WTC11 (cell line): ENCODE results near the gene PIK3R1. TPM values are rescaled to one million over a fixed set of nuclear protein-coding genes. Genes with fewer than 3 reads are reported as not detected.

Experiments used
- ATAC-seq: fragments of 200-7000 bp; cut with Tn5 transposase; 2 replicates; pipeline ENCODE4 v1.10.0; 2021; ENCODE audit warnings: mild to moderate bottlenecking, moderate library complexity
- CTCF ChIA-PET: fragments of 300-600 bp; sonication (Branson Sonifier 250); formaldehyde crosslinking; loops from one replicate; lab custom pipeline; 2021; ENCODE audit warnings: antibody characterized with exemption; lab: Charles Lee
- POLR2A ChIA-PET: fragments of 350-600 bp; sonication (Branson Sonifier 250); formaldehyde crosslinking; loops from one replicate; lab custom pipeline; 2021; ENCODE audit warnings: antibody characterized with exemption; lab: Charles Lee
- DNase-seq: peaks from one replicate; pipeline ENCODE4 v3.0.0; 2021; ENCODE audit warnings: low spot score
- H3K27ac Mint-ChIP-seq: 2 replicates; pipeline ENCODE4 v1.8.0; 2021; ENCODE audit warnings: mixed read lengths
- H3K27me3 Mint-ChIP-seq: 2 replicates; pipeline ENCODE4 v1.8.0; 2021; ENCODE audit warnings: low read depth, mild to moderate bottlenecking, moderate library complexity, mixed read lengths
- H3K36me3 Mint-ChIP-seq: 2 replicates; pipeline ENCODE4 v1.8.0; 2021; ENCODE audit warnings: mixed read lengths
- H3K4me1 Mint-ChIP-seq: 2 replicates; pipeline ENCODE4 v1.8.0; 2022; ENCODE audit warnings: mixed read lengths
- H3K4me3 Mint-ChIP-seq: 2 replicates; pipeline ENCODE4 v1.8.0; 2021; ENCODE audit warnings: mild to moderate bottlenecking, moderate library complexity, mixed read lengths
- H3K9me3 Mint-ChIP-seq: 2 replicates; pipeline ENCODE4 v1.8.0; 2021; ENCODE audit warnings: mixed read lengths
- ATF1 ChIP-seq: sonication (generic); formaldehyde crosslinking; IDR thresholded peaks from 2 replicates; pipeline ENCODE4 v1.8.1; 2023; ENCODE audit warnings: mild to moderate bottlenecking, moderate library complexity, missing genetic modification reagents
- CBFB ChIP-seq: sonication (generic); formaldehyde crosslinking; IDR thresholded peaks from 2 replicates; pipeline ENCODE4 v1.8.1; 2022; ENCODE audit warnings: mild to moderate bottlenecking, low read depth, missing genetic modification reagents
- CREM ChIP-seq: sonication (generic); formaldehyde crosslinking; IDR thresholded peaks from 2 replicates; pipeline ENCODE4 v1.8.1; 2022; ENCODE audit warnings: mild to moderate bottlenecking, missing genetic modification reagents, moderate library complexity
- ESRRA ChIP-seq: sonication (generic); formaldehyde crosslinking; IDR thresholded peaks from 2 replicates; pipeline ENCODE4 v1.8.1; 2022; ENCODE audit warnings: mild to moderate bottlenecking, missing genetic modification reagents, borderline replicate concordance
- GABPB1 ChIP-seq: sonication (generic); formaldehyde crosslinking; IDR thresholded peaks from 2 replicates; pipeline ENCODE4 v1.8.1; 2023; ENCODE audit warnings: mild to moderate bottlenecking, missing genetic modification reagents
- GRHL2 ChIP-seq: fragments of 250-450 bp; sonication (Bioruptor Pico); IDR thresholded peaks from 2 replicates; pipeline ENCODE4 v1.8.0; 2022; ENCODE audit warnings: mild to moderate bottlenecking, moderate library complexity; ENCODE audit not compliant: insufficient replicate concordance, severe bottlenecking
- GTF2I ChIP-seq: fragments of 250-450 bp; sonication (Bioruptor Pico); conservative IDR thresholded peaks from 2 replicates; pipeline ENCODE4 v1.4.0; 2021; ENCODE audit warnings: mild to moderate bottlenecking
- HMGA2 ChIP-seq: fragments of 250-450 bp; sonication (Bioruptor Pico); IDR thresholded peaks from 2 replicates; pipeline ENCODE4 v1.4.0; 2021; ENCODE audit warnings: mild to moderate bottlenecking, moderate library complexity
- MXD4 ChIP-seq: fragments of 250-450 bp; sonication (Bioruptor Pico); IDR thresholded peaks from 2 replicates; pipeline ENCODE4 v1.8.0; 2021; ENCODE audit warnings: mild to moderate bottlenecking, moderate library complexity, borderline replicate concordance
- NR1H2 ChIP-seq: sonication (generic); formaldehyde crosslinking; IDR thresholded peaks from 2 replicates; pipeline ENCODE4 v1.9.0; 2021; ENCODE audit warnings: mild to moderate bottlenecking, moderate library complexity, missing genetic modification reagents
- NR3C1 ChIP-seq: sonication (generic); formaldehyde crosslinking; conservative IDR thresholded peaks from 2 replicates; pipeline ENCODE4 v1.8.1; 2023; ENCODE audit warnings: low read depth, mild to moderate bottlenecking, missing genetic modification reagents
- OVOL2 ChIP-seq: fragments of 250-450 bp; sonication (Bioruptor Pico); IDR thresholded peaks from 2 replicates; pipeline ENCODE4 v1.9.0; 2021; ENCODE audit warnings: mild to moderate bottlenecking, borderline replicate concordance
- RELA ChIP-seq: sonication (generic); formaldehyde crosslinking; IDR thresholded peaks from 2 replicates; pipeline ENCODE4 v1.8.1; 2022; ENCODE audit warnings: missing genetic modification reagents, mild to moderate bottlenecking, borderline replicate concordance
- TCF7 ChIP-seq: sonication (generic); formaldehyde crosslinking; IDR thresholded peaks from 2 replicates; pipeline ENCODE4 v1.8.0; 2022; ENCODE audit warnings: mild to moderate bottlenecking, low read depth, missing genetic modification reagents, moderate library complexity
- ZNF138 ChIP-seq: sonication (generic); formaldehyde crosslinking; conservative IDR thresholded peaks from 2 replicates; pipeline ENCODE4 v1.8.1; 2022; ENCODE audit warnings: mild to moderate bottlenecking, moderate library complexity, missing genetic modification reagents
- ZNF219 ChIP-seq: sonication (generic); formaldehyde crosslinking; IDR thresholded peaks from 2 replicates; pipeline ENCODE4 v1.8.0; 2023; ENCODE audit warnings: missing genetic modification reagents, mild to moderate bottlenecking, borderline replicate concordance
- total RNA-seq: library from RNA; stranded (reverse); gene quantifications from 3 replicates; pipeline ENCODE4 v1.2.3, GENCODE V29; 2021
- TF ChIP-seq, protein P1 (sequence below): sonication (generic); formaldehyde crosslinking; IDR thresholded peaks from 2 replicates; pipeline ENCODE4 v1.8.1; 2022; ENCODE audit warnings: low read depth, missing genetic modification reagents, borderline replicate concordance
- TF ChIP-seq, protein P2 (sequence below): sonication (generic); formaldehyde crosslinking; IDR thresholded peaks from 2 replicates; pipeline ENCODE4 v1.8.0; 2023; ENCODE audit warnings: missing genetic modification reagents
- TF ChIP-seq, protein P3 (sequence below): sonication (generic); formaldehyde crosslinking; IDR thresholded peaks from 2 replicates; pipeline ENCODE4 v1.8.0; 2023; ENCODE audit warnings: mild to moderate bottlenecking, missing genetic modification reagents
- TF ChIP-seq, protein P4 (sequence below): sonication (generic); formaldehyde crosslinking; IDR thresholded peaks from 2 replicates; pipeline ENCODE4 v1.8.1; 2022; ENCODE audit warnings: mild to moderate bottlenecking, missing genetic modification reagents, moderate library complexity, borderline replicate concordance

The PIK3R1 gene
- total RNA-seq, 1 experiment from 2014 or later = 11.3 TPM

DNA sequence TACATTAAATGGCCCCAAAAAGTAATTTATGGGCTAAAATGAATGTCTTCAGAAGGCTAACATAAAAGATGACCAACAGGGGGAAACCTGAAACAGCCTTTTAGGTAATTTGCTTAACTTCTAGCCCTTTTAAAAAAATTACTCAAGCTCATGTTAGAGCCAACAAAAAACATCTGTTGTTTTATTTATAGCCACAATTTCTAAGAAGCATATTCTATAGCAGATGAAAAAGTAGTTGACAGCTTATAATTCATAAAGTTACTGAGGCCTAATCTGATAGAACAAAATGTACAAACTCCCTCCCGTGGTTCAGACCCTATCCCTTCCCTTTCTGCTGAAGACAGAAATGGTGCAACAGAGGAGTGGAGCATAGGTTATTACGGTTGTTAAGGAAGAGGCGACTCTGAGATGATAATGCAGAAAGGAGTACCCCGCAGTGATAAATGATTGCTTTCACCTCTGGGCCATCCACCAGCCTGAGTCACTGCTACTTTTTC is 46.1 kb downstream of the PIK3R1 start:
- Mint-ChIP-seq H3K27ac (no peak overlapping the region), H3K9me3 (peaks cover 15% of the 10 kb centered on the region), H3K4me1 (no peaks in the 10 kb centered on the region), H3K36me3 (peaks cover 7% of the 10 kb centered on the region; the same call in 1 of the 2 replicates), H3K27me3 (no peaks in the 10 kb centered on the region), H3K4me3 (no peak overlapping the region)
- DNase-seq (no peak), ATAC-seq (no peak)
- POLR2A ChIA-PET = no interaction called here
- TF ChIP-seq GRHL2 (CRISPR knock-in tag) (no peak), NR1H2 (CRISPR knock-in tag) (no peak), GTF2I (CRISPR knock-in tag) (no peak), ZNF138 (CRISPR knock-in tag) (no peak), ZNF219 (CRISPR knock-in tag) (no peak), OVOL2 (CRISPR knock-in tag) (no peak)
- TF ChIP-seq, protein P1, sequence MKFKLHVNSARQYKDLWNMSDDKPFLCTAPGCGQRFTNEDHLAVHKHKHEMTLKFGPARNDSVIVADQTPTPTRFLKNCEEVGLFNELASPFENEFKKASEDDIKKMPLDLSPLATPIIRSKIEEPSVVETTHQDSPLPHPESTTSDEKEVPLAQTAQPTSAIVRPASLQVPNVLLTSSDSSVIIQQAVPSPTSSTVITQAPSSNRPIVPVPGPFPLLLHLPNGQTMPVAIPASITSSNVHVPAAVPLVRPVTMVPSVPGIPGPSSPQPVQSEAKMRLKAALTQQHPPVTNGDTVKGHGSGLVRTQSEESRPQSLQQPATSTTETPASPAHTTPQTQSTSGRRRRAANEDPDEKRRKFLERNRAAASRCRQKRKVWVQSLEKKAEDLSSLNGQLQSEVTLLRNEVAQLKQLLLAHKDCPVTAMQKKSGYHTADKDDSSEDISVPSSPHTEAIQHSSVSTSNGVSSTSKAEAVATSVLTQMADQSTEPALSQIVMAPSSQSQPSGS (CRISPR knock-in tag) = no peak
- TF ChIP-seq, protein P2, sequence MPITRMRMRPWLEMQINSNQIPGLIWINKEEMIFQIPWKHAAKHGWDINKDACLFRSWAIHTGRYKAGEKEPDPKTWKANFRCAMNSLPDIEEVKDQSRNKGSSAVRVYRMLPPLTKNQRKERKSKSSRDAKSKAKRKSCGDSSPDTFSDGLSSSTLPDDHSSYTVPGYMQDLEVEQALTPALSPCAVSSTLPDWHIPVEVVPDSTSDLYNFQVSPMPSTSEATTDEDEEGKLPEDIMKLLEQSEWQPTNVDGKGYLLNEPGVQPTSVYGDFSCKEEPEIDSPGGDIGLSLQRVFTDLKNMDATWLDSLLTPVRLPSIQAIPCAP = no peak
- TF ChIP-seq, protein P3, sequence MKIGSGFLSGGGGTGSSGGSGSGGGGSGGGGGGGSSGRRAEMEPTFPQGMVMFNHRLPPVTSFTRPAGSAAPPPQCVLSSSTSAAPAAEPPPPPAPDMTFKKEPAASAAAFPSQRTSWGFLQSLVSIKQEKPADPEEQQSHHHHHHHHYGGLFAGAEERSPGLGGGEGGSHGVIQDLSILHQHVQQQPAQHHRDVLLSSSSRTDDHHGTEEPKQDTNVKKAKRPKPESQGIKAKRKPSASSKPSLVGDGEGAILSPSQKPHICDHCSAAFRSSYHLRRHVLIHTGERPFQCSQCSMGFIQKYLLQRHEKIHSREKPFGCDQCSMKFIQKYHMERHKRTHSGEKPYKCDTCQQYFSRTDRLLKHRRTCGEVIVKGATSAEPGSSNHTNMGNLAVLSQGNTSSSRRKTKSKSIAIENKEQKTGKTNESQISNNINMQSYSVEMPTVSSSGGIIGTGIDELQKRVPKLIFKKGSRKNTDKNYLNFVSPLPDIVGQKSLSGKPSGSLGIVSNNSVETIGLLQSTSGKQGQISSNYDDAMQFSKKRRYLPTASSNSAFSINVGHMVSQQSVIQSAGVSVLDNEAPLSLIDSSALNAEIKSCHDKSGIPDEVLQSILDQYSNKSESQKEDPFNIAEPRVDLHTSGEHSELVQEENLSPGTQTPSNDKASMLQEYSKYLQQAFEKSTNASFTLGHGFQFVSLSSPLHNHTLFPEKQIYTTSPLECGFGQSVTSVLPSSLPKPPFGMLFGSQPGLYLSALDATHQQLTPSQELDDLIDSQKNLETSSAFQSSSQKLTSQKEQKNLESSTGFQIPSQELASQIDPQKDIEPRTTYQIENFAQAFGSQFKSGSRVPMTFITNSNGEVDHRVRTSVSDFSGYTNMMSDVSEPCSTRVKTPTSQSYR (CRISPR knock-in tag) = no peak
- TF ChIP-seq, protein P4, sequence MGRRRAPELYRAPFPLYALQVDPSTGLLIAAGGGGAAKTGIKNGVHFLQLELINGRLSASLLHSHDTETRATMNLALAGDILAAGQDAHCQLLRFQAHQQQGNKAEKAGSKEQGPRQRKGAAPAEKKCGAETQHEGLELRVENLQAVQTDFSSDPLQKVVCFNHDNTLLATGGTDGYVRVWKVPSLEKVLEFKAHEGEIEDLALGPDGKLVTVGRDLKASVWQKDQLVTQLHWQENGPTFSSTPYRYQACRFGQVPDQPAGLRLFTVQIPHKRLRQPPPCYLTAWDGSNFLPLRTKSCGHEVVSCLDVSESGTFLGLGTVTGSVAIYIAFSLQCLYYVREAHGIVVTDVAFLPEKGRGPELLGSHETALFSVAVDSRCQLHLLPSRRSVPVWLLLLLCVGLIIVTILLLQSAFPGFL (CRISPR knock-in tag) = no peak
- CTCF ChIA-PET = interaction anchor here (2.4 kb wide), 1 partner anchor 10 kb away, joined by 8 read pairs; no protein-coding TSS in a partner anchor

DNA sequence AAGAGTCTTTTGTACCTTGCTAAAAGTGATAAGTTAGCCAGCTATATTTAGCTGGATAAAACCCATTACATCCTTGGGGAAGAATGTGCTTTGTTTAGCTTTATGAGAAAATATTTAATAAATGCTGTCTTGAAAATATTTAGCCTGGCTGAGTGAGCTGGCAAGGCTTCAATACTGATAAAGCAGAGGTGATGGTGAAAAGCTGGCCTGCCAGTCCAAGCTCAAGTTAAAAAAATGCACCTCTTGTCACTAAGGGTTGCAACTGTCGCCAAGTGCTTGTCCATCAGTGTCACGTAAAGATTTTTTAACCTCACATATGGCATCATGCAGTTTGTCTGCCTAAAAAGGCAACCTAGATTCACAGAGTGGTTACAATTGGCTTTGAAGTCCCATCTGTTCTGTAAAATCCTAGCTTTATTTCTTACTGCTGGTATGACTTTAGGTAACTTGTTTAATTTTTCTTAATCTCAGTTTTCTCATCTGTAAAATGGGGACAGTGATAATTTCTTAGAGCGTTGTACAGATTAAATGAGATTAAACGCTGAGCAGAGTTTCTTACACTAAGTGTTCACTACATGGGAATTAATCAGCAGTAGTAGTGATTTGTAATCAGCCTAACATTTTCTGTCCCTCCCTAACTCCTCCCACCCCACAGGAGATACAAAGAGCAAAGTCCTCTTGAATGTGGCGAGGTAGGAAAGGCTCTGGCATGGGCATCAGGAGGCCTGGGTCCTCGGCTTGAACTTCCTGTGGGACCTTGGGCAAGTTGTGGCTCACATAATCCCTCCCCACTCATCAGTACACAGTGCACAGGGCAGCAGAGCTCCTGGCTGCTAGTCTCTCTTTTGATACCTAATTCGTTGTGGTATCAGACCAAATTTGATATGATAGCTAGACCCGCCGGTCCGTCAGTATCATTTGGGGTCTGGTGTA is 48.7 kb downstream of the PIK3R1 start:
- DNase-seq (no peak), ATAC-seq (no peak)
- ChIA-PET CTCF (interaction anchor here (0.8 kb wide), 1 partner anchor 8 kb away, joined by 3 read pairs; no protein-coding TSS in a partner anchor), POLR2A (no interaction called here)
- TF ChIP-seq NR3C1 (no peak), GABPB1 (CRISPR knock-in tag) (0 out of 2 replicates have a peak, but pooled peaks have one; percentile 27)
- Mint-ChIP-seq H3K4me1 (peaks cover 5% of the 10 kb centered on the region; the same call in 1 of the 2 replicates), H3K36me3 (peaks cover 7% of the 10 kb centered on the region; the same call in 1 of the 2 replicates), H3K27me3 (no peaks in the 10 kb centered on the region), H3K4me3 (no peak overlapping the region), H3K9me3 (peaks cover 15% of the 10 kb centered on the region), H3K27ac (no peak overlapping the region)

DNA sequence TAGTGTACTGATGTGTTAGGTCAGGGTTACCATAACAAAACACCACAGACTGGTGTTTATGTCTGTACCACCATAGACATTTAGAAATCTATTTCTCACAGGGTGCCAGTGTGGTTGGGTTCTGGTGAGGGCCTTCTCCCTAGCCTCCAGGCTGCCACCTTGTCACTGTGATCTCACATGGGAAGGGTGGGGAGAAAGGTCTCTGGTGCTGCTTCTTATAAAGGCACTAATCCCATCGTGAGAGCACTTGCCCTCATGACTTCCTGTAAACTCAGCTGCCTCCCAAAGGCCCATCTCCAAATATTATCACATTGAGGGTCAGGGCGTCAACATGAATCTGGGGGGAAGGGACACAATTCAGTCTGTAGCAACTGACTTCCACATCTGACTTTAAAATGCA is 49.8 kb downstream of the PIK3R1 start:
- Mint-ChIP-seq H3K27ac (no peak overlapping the region), H3K4me3 (no peak overlapping the region), H3K27me3 (no peaks in the 10 kb centered on the region), H3K9me3 (peaks cover 15% of the 10 kb centered on the region), H3K4me1 (peaks cover 5% of the 10 kb centered on the region; the same call in 1 of the 2 replicates), H3K36me3 (peaks cover 7% of the 10 kb centered on the region; the same call in 1 of the 2 replicates)
- ChIA-PET POLR2A (no interaction called here), CTCF (no interaction called here)
- ATAC-seq = no peak
- DNase-seq = no peak
- TF ChIP-seq CREM (CRISPR knock-in tag) = no peak
- TF ChIP-seq MXD4 = no peak
- TF ChIP-seq ESRRA (CRISPR knock-in tag) = no peak
- TF ChIP-seq HMGA2 (CRISPR knock-in tag) = no peak
- no peak for TF ChIP-seq ATF1 (CRISPR knock-in tag)
- no peak for TF ChIP-seq TCF7 (CRISPR knock-in tag)
- no peak for TF ChIP-seq RELA (CRISPR knock-in tag)
- TF ChIP-seq CBFB (CRISPR knock-in tag) = no peak
